SKM-1 (cell line): Measurements from ENCODE around the gene F8.
"Not testable (repeated sequence)": the region's sequence is repeated elsewhere in the genome, so short reads cannot be mapped to it uniquely, and the experiment has no call there.

Source experiments
- DNase-seq: peaks from one replicate; lab custom pipeline; 2025; ENCODE audit not compliant: unreplicated experiment; lab: John Stamatoyannopoulos, UW

F8 gene

DNA sequence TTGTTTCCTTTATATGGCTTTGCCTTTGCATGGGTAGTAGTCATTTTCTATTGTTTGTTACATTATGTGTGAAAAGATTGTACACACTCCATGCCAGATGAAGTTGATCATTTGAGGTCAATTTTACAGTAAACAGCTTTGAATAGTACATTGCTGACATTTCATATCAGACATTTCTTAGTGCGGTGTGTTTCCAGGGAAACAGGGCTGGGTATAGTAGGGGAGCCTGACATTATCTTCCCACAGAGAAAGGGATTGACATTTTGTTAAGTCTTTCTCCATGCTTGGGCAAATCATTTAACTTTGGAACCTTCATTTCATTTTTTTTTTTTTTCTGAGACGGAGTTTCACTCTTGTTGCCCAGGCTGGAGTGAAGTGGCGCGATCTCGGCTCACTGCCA lies 9.1 kb upstream of the F8 start:
- DNase-seq = no peak

DNA sequence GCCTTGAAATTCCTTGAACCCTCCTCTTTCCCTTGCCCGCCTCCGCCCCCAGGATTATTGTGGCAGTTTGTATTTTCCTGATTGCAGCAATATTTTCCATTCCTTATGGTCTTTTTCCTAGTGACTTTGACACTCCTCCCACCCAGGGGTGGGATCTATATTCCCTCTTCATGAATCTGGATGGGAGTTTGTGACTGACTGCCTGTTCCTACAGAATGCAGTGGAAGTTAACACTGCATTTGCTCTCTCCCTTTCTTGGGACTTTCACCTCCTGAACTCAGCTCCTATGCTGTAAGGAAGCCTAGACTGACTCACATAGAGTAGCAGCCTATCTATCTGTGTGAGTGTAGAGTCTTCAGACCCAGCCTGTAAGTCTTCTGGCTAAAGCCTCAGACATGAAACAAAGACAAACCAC lies 6.4 kb upstream of the F8 start:
- DNase-seq = no peak

DNA sequence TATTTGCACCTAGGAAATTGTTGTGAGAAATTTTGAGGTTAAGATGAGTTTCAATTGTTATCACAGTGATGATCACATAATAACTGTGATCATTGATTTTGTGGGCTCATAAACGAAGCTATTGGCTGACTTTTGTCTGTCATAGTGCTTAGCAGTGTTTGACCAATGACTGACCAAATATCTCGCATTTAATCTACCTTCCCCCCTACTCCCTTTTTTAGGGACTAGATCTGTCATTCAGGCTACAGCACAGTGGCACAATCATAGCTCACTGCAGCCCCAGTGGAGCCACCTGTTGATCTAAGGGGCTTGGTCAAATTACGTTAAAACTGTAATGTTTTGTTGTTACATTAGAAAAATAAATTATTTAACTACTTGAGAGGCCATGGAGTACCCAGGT lies 5.6 kb upstream of the F8 start:
- DNase-seq = no peak

GRCh38 chrX:155027509-155028066 lies 5.1 kb upstream of the F8 start:
- DNase-seq = no peak

DNA sequence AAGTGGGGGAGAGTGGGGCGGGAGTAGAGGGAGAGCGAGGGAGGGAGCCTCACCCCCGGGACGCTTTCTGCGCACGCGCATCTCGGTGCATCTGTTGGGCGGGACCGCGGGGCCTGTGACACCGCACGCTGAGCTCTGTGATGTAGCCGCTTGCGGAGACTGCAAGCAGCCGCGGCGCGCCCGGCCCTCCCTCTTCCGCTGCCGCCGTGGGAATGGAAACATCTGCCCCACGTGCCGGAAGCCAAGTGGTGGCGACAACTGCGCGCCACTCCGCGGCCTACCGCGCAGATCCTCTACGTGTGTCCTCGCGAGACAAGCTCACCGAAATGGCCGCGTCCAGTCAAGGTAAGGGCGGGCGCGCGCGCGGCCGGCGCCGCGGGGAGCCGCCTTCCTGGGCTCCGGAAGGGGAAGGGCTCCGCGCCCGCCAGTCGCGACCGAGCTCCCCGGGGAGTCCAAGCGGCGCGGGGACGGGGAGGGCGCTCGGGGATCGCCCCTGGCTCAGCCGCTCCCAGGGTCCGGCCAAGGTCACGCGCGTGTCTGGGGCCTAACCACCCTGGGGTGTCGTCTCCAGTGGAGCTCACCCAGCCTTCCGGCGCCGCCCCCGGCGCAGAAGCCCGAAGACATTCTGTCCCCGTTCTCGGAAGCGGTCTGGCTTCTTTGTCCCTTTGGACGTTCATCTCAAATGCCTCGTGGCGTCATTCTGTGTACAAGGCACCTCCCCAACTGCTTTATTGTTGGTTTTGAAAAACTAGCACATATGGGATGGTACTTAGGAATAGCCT lies 4.4 kb upstream of the F8 start, which contains the start of gene FUNDC2:
Gene FUNDC2, plus strand, starts transcription at position 118 of the 782 bp plus-strand sequence. Its CDS starts 95 bp downstream, at position 213.
- DNase-seq = peak; percentile 55

DNA sequence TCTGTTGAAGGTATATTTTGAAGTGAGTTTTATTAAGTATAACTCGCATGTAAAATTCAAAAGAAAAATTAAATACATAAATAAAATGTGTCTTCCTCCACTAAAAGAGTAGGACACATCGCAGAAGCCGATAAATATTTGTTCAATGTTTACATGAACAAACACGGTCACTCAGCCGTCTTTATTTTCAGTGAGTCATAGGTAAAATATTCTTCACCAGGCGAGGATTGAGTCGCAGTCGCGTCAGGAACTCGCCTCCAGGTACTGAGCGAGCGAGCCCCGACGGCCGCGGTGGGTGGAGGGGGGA lies 3.9 kb upstream of the F8 start:
- DNase-seq = no peak

GRCh38 chrX:155023907-155024833 lies 1.6 kb upstream of the F8 start:
- no peak for DNase-seq

DNA sequence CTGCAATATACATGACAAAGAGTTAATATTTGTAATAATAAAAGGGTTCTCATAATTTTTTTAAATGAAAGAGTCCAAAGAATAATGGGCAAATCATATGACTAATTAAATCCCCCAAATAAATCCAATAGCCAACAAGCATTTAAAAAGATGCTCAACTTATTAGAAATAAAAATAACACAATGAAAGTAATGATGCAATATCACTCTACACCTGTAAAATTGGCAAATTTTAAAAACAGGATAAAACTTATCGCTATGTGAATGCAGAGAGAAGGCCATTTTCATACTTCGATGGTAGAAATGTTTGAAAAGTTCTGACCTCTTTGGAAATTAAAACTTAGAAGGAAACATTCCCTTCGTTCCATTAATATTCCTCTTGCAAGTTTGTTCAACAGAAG lies 1.9 kb downstream of the F8 start:
- no peak for DNase-seq

DNA sequence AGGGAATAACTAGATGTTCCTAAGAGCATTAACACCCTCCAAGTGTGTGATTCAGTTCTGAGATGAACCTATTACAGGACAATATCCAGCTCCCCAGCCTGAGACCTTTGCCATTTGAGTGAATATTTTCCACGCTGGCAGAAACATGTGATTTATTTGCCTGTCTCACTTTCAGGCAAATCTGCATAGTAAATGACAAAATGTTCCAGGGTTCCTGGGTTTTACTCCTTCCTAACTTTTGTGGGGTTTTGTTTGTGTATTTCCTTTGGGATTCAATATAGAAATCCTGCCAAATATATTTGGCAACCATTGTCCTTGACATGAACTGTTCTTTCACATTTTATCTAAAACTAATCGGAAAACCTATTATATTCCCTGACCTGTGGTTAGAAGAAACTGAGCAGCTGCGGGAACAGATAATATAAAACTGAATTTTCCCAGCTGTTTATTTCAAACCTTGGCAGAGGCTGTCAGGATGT lies 12.5 kb downstream of the F8 start:
- DNase-seq = no peak

- not testable (repeated sequence) for DNase-seq
Measured at GRCh38 chrX:155008578-155008977, 13.9 kb downstream of the F8 start.

GRCh38 chrX:155006913-155007671 lies 15.4 kb downstream of the F8 start:
- DNase-seq = not testable (repeated sequence)

DNA sequence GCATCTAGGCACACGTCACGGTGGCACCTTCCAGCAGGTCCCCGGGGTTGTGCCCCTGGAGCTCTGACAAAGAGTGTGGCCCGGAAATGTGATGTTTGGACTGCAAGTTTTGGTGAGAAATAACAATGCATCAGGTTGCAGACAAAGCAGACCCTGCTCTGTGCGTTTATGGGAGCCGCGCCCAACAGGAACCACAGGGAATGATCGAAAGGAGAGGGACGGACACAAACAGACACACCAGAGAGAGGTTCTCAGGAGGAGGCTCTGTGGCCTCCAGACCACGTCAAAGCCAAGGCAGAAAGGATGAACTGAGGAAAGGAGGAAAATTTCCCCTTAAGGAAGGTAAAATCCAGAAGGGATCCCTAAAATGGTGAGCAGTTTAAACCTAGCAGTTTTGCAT lies 16.1 kb downstream of the F8 start:
- not testable (repeated sequence) for DNase-seq

DNA sequence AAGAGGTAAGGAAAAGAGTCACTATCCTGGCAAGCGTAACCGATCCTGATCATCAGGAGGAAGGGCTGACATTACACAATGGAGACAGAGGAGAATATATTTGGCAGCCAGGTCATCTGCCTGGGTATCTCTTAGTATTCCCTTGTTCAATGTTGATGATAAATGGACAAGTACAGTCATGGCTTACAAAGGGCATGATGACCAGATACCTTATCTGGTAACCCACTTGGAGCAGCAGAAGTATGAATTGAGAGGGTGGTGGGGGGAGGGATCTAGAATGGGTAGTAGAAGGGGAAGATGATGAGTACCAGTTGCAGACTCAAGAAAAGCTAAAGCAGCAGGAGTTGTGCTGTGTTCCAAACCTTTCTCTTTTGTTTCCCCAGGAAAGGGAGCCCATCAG lies 17.3 kb downstream of the F8 start:
- no peak for DNase-seq

- no peak for DNase-seq
Measured at GRCh38 chrX:155001873-155002272, 20.6 kb downstream of the F8 start.

DNA sequence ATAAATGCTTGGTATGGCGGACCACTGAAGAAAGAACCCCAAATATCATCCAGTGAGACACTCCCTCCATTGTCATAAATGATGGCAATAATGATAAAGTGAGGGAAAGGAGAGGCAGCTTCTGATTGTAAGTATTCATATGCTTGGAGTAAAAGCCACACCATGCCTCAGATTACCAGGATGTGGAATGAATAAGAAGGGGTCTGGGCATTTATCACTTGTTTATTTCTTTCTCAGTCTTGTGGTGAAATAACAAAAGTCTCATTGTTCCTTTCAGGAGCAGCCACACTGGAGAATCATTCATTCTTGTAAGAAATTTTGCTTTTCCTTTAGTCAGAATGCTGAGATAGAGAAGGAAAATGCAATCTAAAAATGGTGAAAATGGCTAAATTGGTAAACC lies 21.7 kb downstream of the F8 start:
- DNase-seq = no peak

DNA sequence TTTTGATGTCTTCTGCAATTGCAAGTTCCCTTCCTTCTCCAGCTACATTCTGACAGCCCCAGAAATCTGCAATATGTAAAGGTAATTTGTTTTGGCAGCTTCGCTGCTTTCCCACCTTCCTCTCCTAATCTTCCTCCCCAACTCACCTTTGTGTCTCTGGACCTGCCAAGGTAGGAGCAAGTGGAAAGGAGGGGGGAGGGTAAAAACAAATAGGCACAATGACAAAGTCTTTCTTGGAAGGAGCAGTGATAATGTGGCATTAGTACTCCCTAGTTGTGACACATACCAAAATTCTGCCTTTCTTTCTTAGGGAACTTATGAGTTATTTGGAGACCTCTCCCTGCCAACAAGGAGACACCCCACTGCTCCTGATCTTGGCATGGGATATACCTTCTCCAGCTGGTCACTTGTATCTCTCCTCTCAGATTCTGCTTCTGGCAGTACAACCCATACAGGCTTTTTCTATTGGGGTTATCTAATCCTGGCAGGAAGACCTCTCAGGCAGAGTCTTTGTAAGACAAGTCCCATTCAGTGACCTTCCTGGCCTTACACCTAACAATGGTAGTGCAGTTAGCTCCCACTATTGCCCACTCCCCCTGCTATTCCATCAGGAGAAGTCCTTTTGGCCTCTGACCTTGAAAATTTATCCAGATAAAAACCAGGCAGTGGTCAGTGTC lies 24.2 kb downstream of the F8 start:
- DNase-seq = no peak

- no peak for DNase-seq
Measured at GRCh38 chrX:154991476-154991875, 31.0 kb downstream of the F8 start.

- DNase-seq = no peak
Measured at GRCh38 chrX:154991039-154991438, 31.5 kb downstream of the F8 start.

- no peak for DNase-seq
Measured at GRCh38 chrX:154990496-154990895, 32.0 kb downstream of the F8 start.

DNA sequence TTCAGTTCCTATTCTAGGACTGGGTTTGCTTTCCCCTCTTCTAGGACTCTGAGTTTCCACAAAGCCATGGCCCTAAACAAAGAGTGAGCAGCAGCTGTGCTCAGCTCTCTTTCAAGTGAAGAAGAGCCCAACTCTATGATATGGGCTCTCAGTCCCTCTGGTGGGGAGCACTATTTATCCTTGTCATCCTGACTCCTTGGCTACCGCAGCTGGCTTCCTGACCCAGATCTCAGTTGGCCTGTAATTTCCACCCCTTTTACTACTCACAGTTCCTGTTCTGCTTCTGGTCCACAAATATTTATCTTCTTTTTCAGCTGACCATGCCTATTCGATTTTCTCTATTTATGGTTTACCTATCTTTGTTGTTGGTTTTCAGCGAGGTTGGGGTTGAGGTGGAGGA lies 33.8 kb downstream of the F8 start:
- DNase-seq = no peak
